ENCODE data around the gene GSK3A. TPM values are rescaled to one million over a fixed set of nuclear protein-coding genes. Genes with fewer than 3 reads are reported as not detected.

Gene GSK3A
- total RNA-seq, 1 donor from 2014 or later = 39.8 TPM

DNA sequence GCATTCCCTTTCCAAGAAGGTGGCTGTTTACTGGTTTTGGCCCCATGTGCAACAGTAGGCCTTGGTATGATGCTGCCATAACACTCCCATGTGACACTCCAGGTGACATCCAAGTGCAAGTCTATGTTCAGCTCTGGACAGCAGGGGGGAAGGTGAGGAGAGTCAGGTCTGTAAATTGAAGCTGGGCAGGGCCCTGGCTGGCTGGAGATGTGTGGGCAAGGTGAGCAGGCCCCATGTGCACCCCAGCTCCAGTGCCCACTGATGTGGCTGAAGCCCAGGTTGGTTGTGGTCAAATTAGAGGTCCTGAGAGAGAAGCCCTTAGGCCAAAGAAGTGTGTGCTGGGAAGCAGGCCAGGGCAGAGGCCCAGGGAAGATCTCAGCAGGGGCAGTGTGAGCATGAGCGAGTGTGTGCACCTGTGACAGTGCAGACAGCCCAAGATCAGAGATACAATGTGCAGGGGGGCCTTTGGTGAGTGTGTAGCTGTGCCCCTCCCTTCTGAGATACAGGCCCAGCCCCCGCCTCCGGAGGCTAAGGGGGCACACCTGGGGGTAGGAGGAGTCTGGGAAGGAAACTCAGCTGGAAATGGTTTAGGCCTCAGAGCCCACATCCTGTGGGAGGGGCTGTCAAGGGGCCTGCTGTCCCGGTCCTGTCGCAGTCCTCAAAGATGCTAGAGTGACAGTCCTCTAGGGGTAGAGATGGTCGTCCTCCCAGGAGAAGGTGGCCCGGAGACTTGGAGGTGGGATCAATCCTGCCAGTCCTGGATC, 43.5 kb downstream of the GSK3A start:
- ATAC-seq = peak; percentile 29 to 37
- Histone ChIP-seq H3K4me3 (peak overlapping the region; percentile 35), H3K9me3 (no peaks in the 10 kb centered on the region), H3K36me3 (peaks cover 67% of the 10 kb centered on the region), H3K27me3 (ENCODE audit: low read depth) (no peaks in the 10 kb centered on the region), H3K4me1 (peaks cover 67% of the 10 kb centered on the region), H3K27ac (peak overlapping the region; percentile 82)
- TF ChIP-seq, protein P1, sequence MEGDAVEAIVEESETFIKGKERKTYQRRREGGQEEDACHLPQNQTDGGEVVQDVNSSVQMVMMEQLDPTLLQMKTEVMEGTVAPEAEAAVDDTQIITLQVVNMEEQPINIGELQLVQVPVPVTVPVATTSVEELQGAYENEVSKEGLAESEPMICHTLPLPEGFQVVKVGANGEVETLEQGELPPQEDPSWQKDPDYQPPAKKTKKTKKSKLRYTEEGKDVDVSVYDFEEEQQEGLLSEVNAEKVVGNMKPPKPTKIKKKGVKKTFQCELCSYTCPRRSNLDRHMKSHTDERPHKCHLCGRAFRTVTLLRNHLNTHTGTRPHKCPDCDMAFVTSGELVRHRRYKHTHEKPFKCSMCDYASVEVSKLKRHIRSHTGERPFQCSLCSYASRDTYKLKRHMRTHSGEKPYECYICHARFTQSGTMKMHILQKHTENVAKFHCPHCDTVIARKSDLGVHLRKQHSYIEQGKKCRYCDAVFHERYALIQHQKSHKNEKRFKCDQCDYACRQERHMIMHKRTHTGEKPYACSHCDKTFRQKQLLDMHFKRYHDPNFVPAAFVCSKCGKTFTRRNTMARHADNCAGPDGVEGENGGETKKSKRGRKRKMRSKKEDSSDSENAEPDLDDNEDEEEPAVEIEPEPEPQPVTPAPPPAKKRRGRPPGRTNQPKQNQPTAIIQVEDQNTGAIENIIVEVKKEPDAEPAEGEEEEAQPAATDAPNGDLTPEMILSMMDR (IDR thresholded peaks at IDR 0.05) = no peak
- no peak for DNase-seq
- intact Hi-C loops (cut with DNase I) = no loop called here

DNA sequence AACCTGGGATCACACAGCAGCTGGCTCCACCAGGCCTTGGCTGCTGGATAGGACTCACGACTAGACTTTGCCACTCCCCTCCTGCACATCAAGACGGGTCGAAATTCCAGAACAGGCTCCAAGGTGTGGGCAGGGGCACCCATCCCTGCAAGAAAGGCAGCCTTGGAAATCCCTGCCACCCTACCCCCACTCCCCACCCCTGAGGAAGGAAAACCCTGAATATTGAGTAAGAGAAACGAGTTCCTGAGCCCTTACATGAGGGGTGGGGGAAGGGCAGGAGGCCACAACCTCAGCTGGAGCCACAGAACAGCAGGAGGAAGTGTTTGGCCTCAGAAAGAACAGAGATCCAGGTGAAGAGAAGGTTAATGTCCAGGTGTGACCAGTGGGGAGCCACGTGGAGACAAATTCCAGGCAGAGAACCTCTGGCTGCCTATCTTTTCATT, 45.0 kb downstream of the GSK3A start:
- Histone ChIP-seq H3K9me3 (no peaks in the 10 kb centered on the region), H3K27ac (no peak overlapping the region), H3K36me3 (peaks cover 52% of the 10 kb centered on the region), H3K27me3 (ENCODE audit: low read depth) (no peaks in the 10 kb centered on the region), H3K4me1 (peaks cover 53% of the 10 kb centered on the region), H3K4me3 (no peak overlapping the region)
- ATAC-seq (no peak), DNase-seq (peak; percentile 64)
- intact Hi-C loops (cut with DNase I) = no loop called here
- TF ChIP-seq, protein P1 (IDR thresholded peaks at IDR 0.05) = no peak

DNA sequence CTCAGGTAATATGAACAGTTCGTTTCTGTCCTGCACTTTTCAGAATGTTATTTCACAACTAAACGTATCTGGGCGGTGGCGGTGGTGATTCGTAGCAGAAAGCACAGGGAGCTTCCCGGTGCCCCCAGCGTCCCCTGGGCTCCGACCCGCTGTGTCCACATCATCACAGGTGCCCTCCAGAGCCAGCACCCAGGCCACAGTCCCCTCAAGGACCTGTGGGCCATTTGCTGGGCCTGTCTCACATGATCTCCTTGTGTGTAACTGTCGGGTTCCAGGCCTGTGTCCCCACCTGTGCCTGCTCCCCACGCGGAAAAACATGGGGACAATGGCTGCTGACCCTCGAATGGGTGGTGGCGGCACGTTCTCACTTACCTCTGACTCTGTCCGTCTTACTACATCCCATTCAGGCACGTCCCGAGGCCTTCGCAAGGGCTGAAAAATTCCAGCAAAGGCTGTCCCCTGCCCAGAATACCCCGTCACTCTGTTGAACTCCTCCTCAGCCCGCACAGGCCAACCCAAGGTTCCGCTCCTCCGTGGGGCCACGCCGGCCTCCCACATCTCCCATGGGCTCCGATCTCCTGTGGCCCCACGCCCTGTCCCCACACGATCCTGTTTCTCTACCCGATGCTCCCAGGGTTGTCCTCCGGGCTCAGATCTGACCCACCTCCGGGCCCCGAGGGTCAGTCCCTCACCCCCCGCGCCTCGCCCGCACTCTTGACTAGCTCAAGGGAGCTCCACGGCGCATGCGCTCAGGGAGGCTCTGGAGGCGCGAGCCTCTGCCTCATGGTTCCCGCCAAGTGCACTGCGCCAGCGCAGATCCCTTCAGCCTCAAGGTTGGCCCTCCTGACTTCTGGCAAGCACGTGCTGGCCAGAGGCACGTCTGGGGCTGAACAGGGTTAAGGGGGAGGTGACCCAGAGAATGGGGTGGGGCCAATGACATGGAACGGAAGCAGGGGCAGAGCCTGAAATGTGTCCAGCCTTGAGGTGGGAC, 46.1 kb downstream of the GSK3A start:
- Histone ChIP-seq H3K36me3 (peaks cover 42% of the 10 kb centered on the region), H3K4me1 (peaks cover 53% of the 10 kb centered on the region), H3K4me3 (no peak overlapping the region), H3K27ac (no peak overlapping the region), H3K27me3 (ENCODE audit: low read depth) (no peaks in the 10 kb centered on the region), H3K9me3 (no peaks in the 10 kb centered on the region)
- TF ChIP-seq, protein P1 (IDR thresholded peaks at IDR 0.05) = no peak
- intact Hi-C loops (cut with DNase I) = no loop called here
- ATAC-seq (no peak), DNase-seq (no peak)

DNA sequence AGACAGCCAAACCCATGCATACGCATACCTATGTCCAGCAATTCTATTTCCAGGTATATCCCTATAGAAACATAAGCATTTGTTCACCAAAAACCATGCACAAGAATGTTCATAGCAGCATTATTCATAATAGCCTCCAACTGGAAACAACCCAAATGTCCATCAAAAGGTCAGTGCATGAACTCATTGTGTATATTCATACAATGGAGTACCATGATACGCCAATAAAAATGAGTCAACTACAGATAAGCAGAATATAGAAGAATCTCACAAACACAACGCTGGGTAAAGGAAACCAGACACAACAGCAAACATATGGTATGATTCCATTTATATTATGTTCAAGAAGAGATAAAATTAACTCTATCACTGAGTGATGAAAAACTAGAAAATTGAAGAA, 48.7 kb downstream of the GSK3A start:
- Histone ChIP-seq H3K36me3 (peaks cover 20% of the 10 kb centered on the region), H3K4me1 (peaks cover 28% of the 10 kb centered on the region), H3K27ac (no peak overlapping the region), H3K27me3 (ENCODE audit: low read depth) (no peaks in the 10 kb centered on the region), H3K9me3 (no peaks in the 10 kb centered on the region), H3K4me3 (no peak overlapping the region)
- TF ChIP-seq, protein P1 (IDR thresholded peaks at IDR 0.05) = no peak
- intact Hi-C loops (cut with DNase I) = no loop called here
- DNase-seq = no peak
- no peak for ATAC-seq

DNA sequence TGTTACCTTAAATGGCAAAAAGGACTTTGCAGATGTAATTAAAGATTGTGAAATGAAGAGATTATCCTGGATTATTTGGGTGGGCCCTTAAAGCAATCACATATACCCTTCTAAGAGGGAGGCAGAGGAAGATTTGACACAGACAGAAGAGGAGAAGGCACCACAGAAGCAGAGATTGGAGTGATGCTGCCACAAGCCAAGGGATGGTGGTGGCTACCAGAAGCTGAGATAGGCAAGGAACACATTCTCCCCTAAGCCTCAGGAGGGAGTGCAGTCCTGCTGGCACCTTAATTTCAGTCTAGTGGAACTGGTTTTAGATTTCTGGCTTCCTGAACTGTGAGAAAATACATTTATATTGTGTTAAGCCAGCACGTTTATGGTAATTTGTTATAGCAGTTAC, 49.1 kb downstream of the GSK3A start:
- peaks cover 15% of the 10 kb centered on the region for H3K36me3 ChIP-seq
- TF ChIP-seq, protein P1 (IDR thresholded peaks at IDR 0.05) = no peak

More for the DNA sequence above, 49.1 kb downstream of the GSK3A start:
- DNase-seq (no peak), ATAC-seq (no peak)
- Histone ChIP-seq H3K9me3 (no peaks in the 10 kb centered on the region), H3K4me3 (no peak overlapping the region), H3K4me1 (peaks cover 24% of the 10 kb centered on the region), H3K27me3 (ENCODE audit: low read depth) (no peaks in the 10 kb centered on the region), H3K27ac (no peak overlapping the region)
- intact Hi-C loops (cut with DNase I) = no loop called here

Data from lower lobe of right lung (tissue), 2 donors.